ENCODE measurements around the gene JAZF1. TPM values are rescaled to one million over a fixed set of nuclear protein-coding genes. Genes with fewer than 3 reads are reported as not detected.

The JAZF1 gene
- total RNA-seq, 4 donors from 2014 or later = 4.7 to 8.1 (median 5.7) TPM

- 87 to 92% methylated on average over 10 of the region's 10 CpGs for WGBS, 2 donors
- no peak for DNase-seq (ENCODE audit: low spot score in 2 of 2)
- intact Hi-C loops (cut with DNase I; ENCODE audit: low total_unique reads) = no loop called here
- no peak overlapping the region for H3K4me3 ChIP-seq (ENCODE audit: low read depth, poor library complexity, severe bottlenecking)
- TF ChIP-seq POLR2A (IDR thresholded peaks at IDR 0.05) (no peak), CTCF (IDR thresholded peaks at IDR 0.05) (no peak)
Measured at GRCh38 chr7:28054531-28055160, 125.9 kb downstream of the JAZF1 start.

GRCh38 chr7:28052933-28053332 is 127.7 kb downstream of the JAZF1 start:
- 84 to 90% methylated on average over 3 of the region's 3 CpGs for WGBS, 2 donors
- intact Hi-C loops (cut with DNase I; ENCODE audit: low total_unique reads) = no loop called here
- TF ChIP-seq CTCF (IDR thresholded peaks at IDR 0.05) (no peak), POLR2A (IDR thresholded peaks at IDR 0.05) (no peak)
- DNase-seq (ENCODE audit: low spot score in 2 of 2) = no peak
- no peak overlapping the region for H3K4me3 ChIP-seq (ENCODE audit: low read depth, poor library complexity, severe bottlenecking)

- intact Hi-C loops (cut with DNase I; ENCODE audit: low total_unique reads) = no loop called here
- no peak overlapping the region for H3K4me3 ChIP-seq (ENCODE audit: low read depth, poor library complexity, severe bottlenecking)
- no peak for DNase-seq (ENCODE audit: low spot score in 2 of 2)
- TF ChIP-seq CTCF (IDR thresholded peaks at IDR 0.05) (no peak), POLR2A (IDR thresholded peaks at IDR 0.05) (no peak)
- 95% methylated on average over 2 of the region's 2 CpGs for WGBS, 2 donors
Measured at GRCh38 chr7:28048694-28049093, 131.9 kb downstream of the JAZF1 start.

GRCh38 chr7:28046035-28046434 is 134.6 kb downstream of the JAZF1 start:
- 95 to 100% methylated on average over 2 of the region's 2 CpGs for WGBS, 2 donors
- no peak overlapping the region for H3K4me3 ChIP-seq (ENCODE audit: low read depth, poor library complexity, severe bottlenecking)
- TF ChIP-seq CTCF (IDR thresholded peaks at IDR 0.05) (no peak), POLR2A (IDR thresholded peaks at IDR 0.05) (no peak)
- intact Hi-C loops (cut with DNase I; ENCODE audit: low total_unique reads) = no loop called here
- DNase-seq (ENCODE audit: low spot score in 2 of 2) = no peak

GRCh38 chr7:28045592-28045991 is 135.0 kb downstream of the JAZF1 start:
- no peak overlapping the region for H3K4me3 ChIP-seq (ENCODE audit: low read depth, poor library complexity, severe bottlenecking)
- DNase-seq (ENCODE audit: low spot score in 2 of 2) = no peak
- 94 to 97% methylated on average over 4 of the region's 4 CpGs for WGBS, 2 donors
- intact Hi-C loops (cut with DNase I; ENCODE audit: low total_unique reads) = no loop called here
- TF ChIP-seq POLR2A (IDR thresholded peaks at IDR 0.05) (no peak), CTCF (IDR thresholded peaks at IDR 0.05) (no peak)

GRCh38 chr7:28044825-28045224 is 135.8 kb downstream of the JAZF1 start:
- H3K4me3 ChIP-seq (ENCODE audit: low read depth, poor library complexity, severe bottlenecking) = no peak overlapping the region
- intact Hi-C loops (cut with DNase I; ENCODE audit: low total_unique reads) = no loop called here
- no peak for TF ChIP-seq POLR2A (IDR thresholded peaks at IDR 0.05)
- TF ChIP-seq CTCF (IDR thresholded peaks at IDR 0.05) = no peak
- DNase-seq (ENCODE audit: low spot score in 2 of 2) = no peak
